ENCODE results near the gene LMOD1. TPM values are rescaled to one million over a fixed set of nuclear protein-coding genes. Genes with fewer than 3 reads are reported as not detected.

Gene LMOD1
- total and polyA plus RNA-seq, 2 donors (not counting 3 experiments of a cell fraction or from before 2014, with no cell fraction given), result 0.19 to 0.33 TPM

GRCh38 chr1:201939574-201939973, 6.8 kb downstream of the LMOD1 start:
- dilution Hi-C loops (cut with MboI; ENCODE audit: extremely low pct_ligation_motif_present, low sequenced_read_pairs) (no loop called here), intact Hi-C loops (cut with micrococcal nuclease) (no loop called here)
- ChIA-PET POLR2A (no interaction called here), CTCF (interaction anchor here (1.5 to 1.9 kb wide), 2 partner anchors 14 to 44 kb away, joined by 5 to 8 read pairs; no protein-coding TSS in a partner anchor)
- no peaks in the 10 kb centered on the region for H3K9me3 ChIP-seq (replicated peaks; ENCODE audit: control insufficient read depth, insufficient read depth, low read length)
- no peaks in the 10 kb centered on the region for H3K4me1 ChIP-seq (ENCODE audit: control insufficient read depth, extremely low read depth, insufficient read depth, low read length)
- H3K27ac ChIP-seq (ENCODE audit: insufficient read depth, low read depth, low read length), result no peak overlapping the region
- H4K20me1 ChIP-seq (replicated peaks; ENCODE audit: control insufficient read depth, extremely low read depth, insufficient read depth, low read length), result no peaks in the 10 kb centered on the region
- FAIRE-seq (no peak), DNase-seq (ENCODE audit: low read depth, low spot score) (no peak)
- no peak overlapping the region for H2AFZ ChIP-seq (ENCODE audit: low read depth, low read length)
- no peaks in the 10 kb centered on the region for H3K36me3 ChIP-seq (ENCODE audit: control insufficient read depth in 2 of 2, extremely low read depth in 1 of 2, insufficient read depth in 2 of 2, low read length in 2 of 2)
- no peak overlapping the region for H3K4me2 ChIP-seq (ENCODE audit: insufficient read depth, low read length)
- H3K9me1 ChIP-seq (replicated peaks; ENCODE audit: control insufficient read depth, extremely low read depth, insufficient read depth, low read length), result no peaks in the 10 kb centered on the region
- H3K79me2 ChIP-seq (ENCODE audit: control insufficient read depth, insufficient read depth, low read length), result no peaks in the 10 kb centered on the region
- BruUV-seq (replicated peaks), result no TSS peak
- TF ChIP-seq JUN (IDR thresholded peaks at IDR 0.05; ENCODE audit: borderline replicate concordance, insufficient read depth, insufficient read length, low read depth) (no peak), POLR2A (IDR thresholded peaks at IDR 0.05; ENCODE audit: low read depth, low read length) (no peak), GATA2 (IDR thresholded peaks at IDR 0.05; ENCODE audit: insufficient read depth, insufficient read length, low read depth, low read length) (no peak), MAX (IDR thresholded peaks at IDR 0.05; ENCODE audit: insufficient read depth, insufficient read length) (no peak), EZH2 (IDR thresholded peaks at IDR 0.05; ENCODE audit: borderline replicate concordance, low read depth, low read length, severe bottlenecking) (no peak), FOS (IDR thresholded peaks at IDR 0.05; ENCODE audit: borderline replicate concordance, insufficient read depth, low read length) (no peak), MYC (IDR thresholded peaks at IDR 0.05; ENCODE audit: low read depth, low read length) (no peak), POLR2AphosphoS5 (IDR thresholded peaks at IDR 0.05; ENCODE audit: insufficient read depth, low read depth, low read length) (no peak)
- TF ChIP-seq, protein P1, sequence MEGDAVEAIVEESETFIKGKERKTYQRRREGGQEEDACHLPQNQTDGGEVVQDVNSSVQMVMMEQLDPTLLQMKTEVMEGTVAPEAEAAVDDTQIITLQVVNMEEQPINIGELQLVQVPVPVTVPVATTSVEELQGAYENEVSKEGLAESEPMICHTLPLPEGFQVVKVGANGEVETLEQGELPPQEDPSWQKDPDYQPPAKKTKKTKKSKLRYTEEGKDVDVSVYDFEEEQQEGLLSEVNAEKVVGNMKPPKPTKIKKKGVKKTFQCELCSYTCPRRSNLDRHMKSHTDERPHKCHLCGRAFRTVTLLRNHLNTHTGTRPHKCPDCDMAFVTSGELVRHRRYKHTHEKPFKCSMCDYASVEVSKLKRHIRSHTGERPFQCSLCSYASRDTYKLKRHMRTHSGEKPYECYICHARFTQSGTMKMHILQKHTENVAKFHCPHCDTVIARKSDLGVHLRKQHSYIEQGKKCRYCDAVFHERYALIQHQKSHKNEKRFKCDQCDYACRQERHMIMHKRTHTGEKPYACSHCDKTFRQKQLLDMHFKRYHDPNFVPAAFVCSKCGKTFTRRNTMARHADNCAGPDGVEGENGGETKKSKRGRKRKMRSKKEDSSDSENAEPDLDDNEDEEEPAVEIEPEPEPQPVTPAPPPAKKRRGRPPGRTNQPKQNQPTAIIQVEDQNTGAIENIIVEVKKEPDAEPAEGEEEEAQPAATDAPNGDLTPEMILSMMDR (IDR thresholded peaks at IDR 0.05; ENCODE audit: extremely low read depth in 1 of 2, insufficient read depth in 1 of 2, low read depth in 1 of 2, low read length in 2 of 2), result no peak
- H3K9ac ChIP-seq (replicated peaks; ENCODE audit: extremely low read depth, insufficient read depth, low read length), result no peak overlapping the region
- no peak overlapping the region for H3K4me3 ChIP-seq (replicated peaks in 1 of 3; ENCODE audit: insufficient read depth in 1 of 3, low read depth in 1 of 3, low read length in 3 of 3)
- peaks cover 0 to under 1% of the 10 kb centered on the region in 2 experiments for H3K27me3 ChIP-seq (ENCODE audit: control insufficient read depth in 2 of 2, insufficient read depth in 2 of 2, low read length in 2 of 2)

Measured in endothelial cell of umbilical vein (primary cell).